Aorta (tissue), 5 donors: Measurements from ENCODE around the gene GARRE1. TPM values are rescaled to one million over a fixed set of nuclear protein-coding genes. Genes with fewer than 3 reads are reported as not detected.
"Not testable (repeated sequence)": the region's sequence is repeated elsewhere in the genome, so short reads cannot be mapped to it uniquely, and the experiment has no call there.

ENCODE experiments used
- ATAC-seq: fragments of 200-7000 bp; cut with Tn5 transposase; one replicate; pipeline ENCODE4 v1.9.1; 2022; ENCODE audit warnings: moderate library complexity; ENCODE audit not compliant: low FRiP score
- DNase-seq, 2 donors: peaks; one replicate each; pipeline ENCODE4 v3.0.0-alpha.2; 2020
- H3K27ac ChIP-seq, 2 donors: one replicate each; pipeline ENCODE4 v1.5.1; 2013; ENCODE audit warnings: low read length in 2 of 2, mild to moderate bottlenecking in 2 of 2, moderate library complexity in 2 of 2, control low read depth in 1 of 2, inconsistent platforms in 1 of 2, low read depth in 1 of 2
- H3K27me3 ChIP-seq, 2 donors: one replicate each; pipeline ENCODE4 v1.6.1; 2013; ENCODE audit warnings: control low read depth in 1 of 2, low read length in 1 of 2, mild to moderate bottlenecking in 1 of 2, moderate library complexity in 1 of 2; ENCODE audit not compliant: insufficient read depth in 2 of 2, control insufficient read depth in 1 of 2
- H3K36me3 ChIP-seq, 2 donors: one replicate each; pipeline ENCODE4 v1.6.1; 2013; ENCODE audit warnings: control low read depth in 1 of 2, low read length in 1 of 2, mild to moderate bottlenecking in 1 of 2; ENCODE audit not compliant: insufficient read depth in 2 of 2, control insufficient read depth in 1 of 2
- H3K4me1 ChIP-seq, 2 donors: one replicate each; pipeline ENCODE4 v1.6.1; 2013; ENCODE audit warnings: low read length in 2 of 2, control low read depth in 1 of 2, mild to moderate bottlenecking in 1 of 2, moderate library complexity in 1 of 2; ENCODE audit not compliant: insufficient read depth in 2 of 2, control insufficient read depth in 1 of 2
- H3K4me3 ChIP-seq, 2 donors: one replicate each; pipeline ENCODE4 v1.5.1; 2013; ENCODE audit warnings: low read length in 2 of 2, control low read depth in 1 of 2, mild to moderate bottlenecking in 1 of 2
- H3K9me3 ChIP-seq: one replicate; pipeline ENCODE4 v1.6.1; 2013; ENCODE audit warnings: mild to moderate bottlenecking, low read length; ENCODE audit not compliant: control insufficient read depth
- WGBS, 2 donors: extraction: QIAGEN DNeasy Blood & Tissue Kit; methylation state at CpG; one replicate each; pipeline ENCODE4 v1.1.7; 2013; 5-methylcytosine and 5-hydroxymethylcytosine counted together
- intact Hi-C, 2 donors: fragments of 100-400 bp; cut with DNase I; formaldehyde crosslinking; loops; one replicate each; pipeline versions ENCODE4 v1.14.2 to v1.15.0; 2022
- polyA plus RNA-seq, 2 donors: library from polyadenylated mRNA; stranded (reverse); fragments of 200-250 nt; gene quantifications; one replicate each; pipeline ENCODE4 v1.2.3, GENCODE V29; 2013
- total RNA-seq, 2 donors: library from RNA; stranded (reverse); fragmentation: NEBNext Ultra II Directional; extraction: Animal tissue kit (Norgen Biotek cat#: 25700); gene quantifications; one replicate each; pipeline ENCODE4 v1.2.1, GENCODE V29; 2021
- donor health status: healthy with polysubstance abuse.
- donor health status: Bipolar disorder and iron deficiency.
- donor health status: DM: no; HTN: no; CAD: no.
- donor health status: DM: no; HTN: no; CAD: no.
- donor health status: DM: yes; HTN: yes; CAD: no.

GARRE1 gene
- total and polyA plus RNA-seq, 4 donors, result 3.0 to 73.2 (median 30.1) TPM

DNA sequence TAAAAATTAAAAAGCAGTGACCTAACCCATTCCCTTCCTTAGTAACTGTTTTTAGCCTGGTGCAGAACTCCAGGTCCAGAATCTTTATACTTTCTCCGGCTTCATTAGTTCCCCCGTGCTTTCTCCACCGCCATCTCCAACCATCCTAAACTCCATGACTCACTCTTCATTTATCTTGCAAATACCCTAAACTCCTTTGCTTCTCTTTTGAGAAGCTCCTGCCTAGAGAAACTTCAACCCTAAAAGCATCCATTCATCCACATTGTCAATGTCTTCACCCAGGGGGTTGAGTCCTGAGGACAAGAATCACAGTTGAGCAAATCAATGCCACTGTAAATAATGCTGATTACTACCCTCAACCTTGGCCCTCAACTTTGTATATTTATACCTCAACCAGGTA lies 17.1 kb upstream of the GARRE1 start:
- no peak for ATAC-seq
- DNase-seq, result no peak
- intact Hi-C loops, result no loop called here
- Histone ChIP-seq H3K36me3 (no peaks in the 10 kb centered on the region), H3K4me1 (no peaks in the 10 kb centered on the region), H3K27ac (no peak overlapping the region), H3K4me3 (no peak overlapping the region), H3K27me3 (no peaks in the 10 kb centered on the region), H3K9me3 (no peaks in the 10 kb centered on the region)
- 95 to 100% methylated on average over 2 to 3 of the region's 3 CpGs for WGBS, 2 donors

GRCh38 chr19:34237939-34238338 lies 16.4 kb upstream of the GARRE1 start:
- no peaks in the 10 kb centered on the region for H3K4me1 ChIP-seq
- H3K36me3 ChIP-seq, result no peaks in the 10 kb centered on the region
- ATAC-seq, result no peak
- intact Hi-C loops, result no loop called here
- H3K4me3 ChIP-seq, result no peak overlapping the region
- no peak overlapping the region for H3K27ac ChIP-seq
- H3K27me3 ChIP-seq, result no peaks in the 10 kb centered on the region
- no peak for DNase-seq
- H3K9me3 ChIP-seq, result no peaks in the 10 kb centered on the region
- WGBS, 2 donors, result 95 to 99% methylated on average over 4 of the region's 4 CpGs

DNA sequence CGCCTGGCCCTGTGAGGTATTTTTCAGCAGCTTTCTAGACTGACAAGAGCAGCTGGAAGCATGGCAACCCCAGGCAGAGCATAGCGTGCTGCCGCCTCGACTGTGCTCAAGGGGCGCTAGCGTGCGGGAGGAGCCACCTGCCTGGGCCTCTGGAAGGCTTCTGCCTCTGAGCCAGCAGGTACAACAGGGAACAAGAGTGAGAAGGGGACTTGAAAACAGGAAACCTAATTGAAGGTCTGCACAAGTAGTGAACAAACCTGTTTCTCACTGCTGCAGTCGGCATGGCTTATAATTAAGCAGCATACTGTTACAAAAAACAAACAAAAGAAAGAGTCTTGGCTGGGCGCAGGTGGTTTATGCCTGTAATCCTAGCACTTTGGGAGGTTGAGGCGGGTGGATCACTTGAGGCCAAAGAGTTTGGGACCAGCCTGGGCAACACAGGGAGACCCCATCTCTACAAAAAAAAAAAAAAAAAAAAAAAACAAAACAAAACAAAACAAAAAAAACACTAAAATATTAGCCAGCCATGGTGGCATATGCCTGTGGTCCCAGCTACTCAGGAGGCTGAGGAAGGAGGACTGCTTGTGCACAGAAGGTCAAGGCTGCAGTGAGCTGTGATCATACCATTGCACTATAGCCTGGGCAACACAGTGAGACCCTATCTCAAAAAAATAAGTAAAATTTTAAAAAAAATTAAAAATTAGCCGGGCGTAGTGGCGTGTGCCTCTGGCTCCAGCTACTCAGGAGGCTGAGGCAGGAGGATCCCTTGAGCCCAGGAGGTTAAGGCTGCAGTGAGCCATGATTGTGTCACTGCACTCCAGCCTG lies 12.6 kb upstream of the GARRE1 start:
- ATAC-seq, result no peak
- Histone ChIP-seq H3K36me3 (no peaks in the 10 kb centered on the region), H3K27ac (no peak overlapping the region), H3K4me3 (no peak overlapping the region), H3K9me3 (no peaks in the 10 kb centered on the region), H3K4me1 (no peaks in the 10 kb centered on the region), H3K27me3 (no peaks in the 10 kb centered on the region)
- intact Hi-C loops, result no loop called here
- peak in 1 of 2 donors; percentile 11 for DNase-seq
- 79 to 84% methylated on average over 13 of the region's 13 CpGs for WGBS, 2 donors

DNA sequence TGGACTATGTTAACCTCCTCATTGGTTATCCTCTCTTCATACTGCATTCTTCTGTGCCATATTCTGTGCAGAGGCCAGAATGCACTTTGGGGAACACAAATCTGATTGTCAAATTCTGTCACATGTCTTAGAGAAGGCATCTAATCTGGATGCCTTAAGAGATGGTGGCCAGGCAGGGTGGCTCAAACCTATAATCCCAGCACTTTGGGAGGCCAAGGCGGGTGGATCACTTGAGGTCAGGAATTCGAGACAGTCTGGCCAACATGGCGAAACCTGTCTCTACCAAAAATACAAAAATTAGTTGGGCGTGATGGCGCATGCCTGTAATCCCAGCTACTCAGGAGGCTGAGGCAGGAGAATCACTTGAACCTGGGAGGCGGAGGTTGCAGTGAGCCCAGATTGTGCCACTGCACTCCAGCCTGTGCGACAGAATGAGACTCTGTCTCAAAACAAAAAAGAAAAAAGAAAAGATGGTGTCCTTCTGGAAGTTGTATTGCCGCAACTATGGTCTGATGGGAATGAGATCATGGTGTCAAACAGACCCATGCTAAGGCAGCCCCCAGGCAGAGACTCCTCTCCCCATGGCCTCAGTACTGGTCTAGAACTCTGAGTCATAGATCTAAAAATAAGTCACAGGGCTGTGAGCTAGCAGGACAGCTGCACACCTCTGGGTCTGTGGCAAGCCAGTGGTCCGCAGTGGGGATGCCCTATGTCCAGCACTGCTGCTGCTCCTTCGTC lies 11.0 kb upstream of the GARRE1 start:
- H3K27me3 ChIP-seq, H3K4me3 ChIP-seq, H3K36me3 ChIP-seq, H3K9me3 ChIP-seq, H3K4me1 ChIP-seq, H3K27ac ChIP-seq, intact Hi-C loops: not testable (repeated sequence)
- peak in 1 of 2 donors; percentile 18 for DNase-seq
- 86 to 87% methylated on average over 10 of the region's 10 CpGs for WGBS, 2 donors
- peak; percentile 22 for ATAC-seq

DNA sequence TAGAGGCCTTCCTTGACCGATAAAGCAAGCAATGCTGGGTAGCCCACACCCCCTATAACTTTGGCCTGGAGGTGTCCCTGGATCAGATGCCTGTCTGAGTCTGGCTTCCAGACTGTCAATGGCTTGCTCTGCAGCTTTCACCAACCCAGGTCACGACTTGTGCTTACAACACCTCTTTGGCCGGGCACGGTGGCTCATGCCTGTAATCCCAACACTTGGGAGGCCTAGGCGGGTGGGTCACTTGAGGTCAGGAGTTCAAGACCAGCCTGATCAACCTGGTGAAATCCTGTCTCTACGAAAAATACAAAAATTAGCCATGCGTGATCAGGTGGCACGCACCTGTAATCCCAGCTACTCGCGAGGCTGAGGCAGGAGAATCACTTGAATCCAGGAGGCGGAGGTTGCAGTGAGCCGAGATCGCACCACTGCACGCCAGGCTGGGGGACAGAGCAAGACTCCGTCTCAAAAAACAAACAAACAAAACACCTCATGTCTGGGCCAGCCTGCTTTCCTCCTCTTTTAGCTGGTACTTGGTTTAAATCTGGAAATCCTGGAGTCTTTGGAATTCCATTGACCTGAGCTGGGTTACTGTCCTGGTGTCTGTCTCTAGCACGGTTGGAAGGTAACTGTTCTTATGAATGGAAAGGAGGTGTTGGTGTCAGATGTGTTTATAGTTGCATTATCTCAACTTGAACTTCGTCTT lies 10.3 kb upstream of the GARRE1 start:
- no peak overlapping the region for H3K27ac ChIP-seq
- ATAC-seq, result no peak

GRCh38 chr19:34244611-34245299 lies 9.6 kb upstream of the GARRE1 start:
- ATAC-seq (no peak), DNase-seq (peak in 1 of 2 donors; percentile 17)
- WGBS, 2 donors, result 82 to 84% methylated on average over 13 of the region's 13 CpGs
- no peaks in the 10 kb centered on the region for H3K4me1 ChIP-seq
- H3K36me3 ChIP-seq, result no peaks in the 10 kb centered on the region
- no peak overlapping the region for H3K4me3 ChIP-seq
- intact Hi-C loops, result no loop called here
- H3K9me3 ChIP-seq, result no peaks in the 10 kb centered on the region
- H3K27ac ChIP-seq, result no peak overlapping the region
- no peaks in the 10 kb centered on the region for H3K27me3 ChIP-seq

More for the DNA sequence above, 10.3 kb upstream of the GARRE1 start:
- Histone ChIP-seq H3K36me3 (no peaks in the 10 kb centered on the region), H3K4me3 (no peak overlapping the region), H3K4me1 (no peaks in the 10 kb centered on the region), H3K9me3 (no peaks in the 10 kb centered on the region), H3K27me3 (no peaks in the 10 kb centered on the region)
- WGBS, 2 donors, result 77 to 78% methylated on average over 17 of the region's 17 CpGs
- peak in 1 of 2 donors; percentile 32 for DNase-seq
- intact Hi-C loops, result no loop called here

DNA sequence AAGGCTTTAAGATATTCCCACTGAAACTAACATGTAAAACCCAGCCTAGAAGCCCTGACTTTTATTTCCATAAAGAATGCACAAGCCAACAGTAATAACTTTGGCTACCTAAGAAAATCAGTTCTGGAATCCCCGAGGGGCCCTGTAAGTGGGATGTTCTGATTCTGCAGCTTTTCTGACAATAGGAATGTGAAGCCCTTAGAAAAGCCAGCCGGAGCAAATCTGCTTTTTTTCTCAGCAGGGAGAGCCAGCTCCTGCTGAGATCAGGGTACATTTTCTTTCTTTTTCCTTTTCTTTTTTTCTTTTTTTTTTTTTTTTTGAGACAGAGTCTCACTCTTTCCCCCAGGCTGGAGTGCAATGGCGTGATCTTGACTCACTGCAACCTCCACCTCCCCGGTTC lies 8.0 kb upstream of the GARRE1 start:
- intact Hi-C loops, result no loop called here
- no peak overlapping the region for H3K27ac ChIP-seq
- no peak for ATAC-seq
- H3K9me3 ChIP-seq, result no peaks in the 10 kb centered on the region
- no peaks in the 10 kb centered on the region for H3K27me3 ChIP-seq
- no peak overlapping the region for H3K4me3 ChIP-seq
- no peak for DNase-seq
- no peaks in the 10 kb centered on the region for H3K36me3 ChIP-seq
- no peaks in the 10 kb centered on the region for H3K4me1 ChIP-seq
- 18 to 27% methylated on average over 4 of the region's 4 CpGs for WGBS, 2 donors

GRCh38 chr19:34248941-34249340 lies 5.4 kb upstream of the GARRE1 start:
- H3K9me3 ChIP-seq, result no peaks in the 10 kb centered on the region
- no peak for ATAC-seq
- H3K4me1 ChIP-seq, result no peaks in the 10 kb centered on the region
- H3K27me3 ChIP-seq, result no peaks in the 10 kb centered on the region
- H3K4me3 ChIP-seq, result no peak overlapping the region
- intact Hi-C loops, result no loop called here
- DNase-seq, result no peak
- no peaks in the 10 kb centered on the region for H3K36me3 ChIP-seq
- 94% methylated on average over 4 of the region's 4 CpGs for WGBS, 2 donors
- no peak overlapping the region for H3K27ac ChIP-seq
